Mesenteric fat pad (tissue), 1 donor: ENCODE measurements around the gene PHEX. TPM values are rescaled to one million over a fixed set of nuclear protein-coding genes. Genes with fewer than 3 reads are reported as not detected.
"Not testable (repeated sequence)": the region's sequence is repeated elsewhere in the genome, so short reads cannot be mapped to it uniquely, and the experiment has no call there.

Experiments
- DNase-seq: peaks from one replicate; pipeline ENCODE4 v3.0.0-alpha.2; 2020; ENCODE audit warnings: low spot score
- total RNA-seq: library from RNA; stranded (reverse); fragmentation: NEBNext Ultra II Directional; extraction: Animal tissue kit (Norgen Biotek cat#: 25700); gene quantifications from one replicate; pipeline ENCODE4 v1.2.1, GENCODE V29; 2021
- donor health status: DM: yes; HTN: yes; CAD: no.

PHEX gene
- total RNA-seq, 1 donor from 2014 or later = 0.45 TPM

DNA sequence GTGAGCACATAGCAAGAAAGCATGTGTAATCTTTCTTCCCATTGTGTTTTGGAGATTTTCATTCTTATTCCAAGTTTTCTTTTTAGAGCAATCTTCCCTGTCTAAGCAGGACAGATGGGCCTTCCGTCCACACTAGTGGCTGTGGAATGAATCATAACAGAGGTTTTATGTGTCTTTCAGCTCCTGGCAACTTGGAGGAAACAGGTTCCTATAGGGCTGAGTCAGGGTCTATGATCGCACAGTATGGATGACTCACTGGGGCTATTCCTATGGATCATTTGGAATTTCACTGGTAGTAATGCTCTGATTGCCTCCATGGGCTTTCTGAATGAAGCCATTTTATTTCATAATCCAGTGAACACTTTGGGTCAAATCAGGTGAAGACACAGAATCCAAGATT lies 188.8 kb downstream of the PHEX start:
- DNase-seq = no peak

DNA sequence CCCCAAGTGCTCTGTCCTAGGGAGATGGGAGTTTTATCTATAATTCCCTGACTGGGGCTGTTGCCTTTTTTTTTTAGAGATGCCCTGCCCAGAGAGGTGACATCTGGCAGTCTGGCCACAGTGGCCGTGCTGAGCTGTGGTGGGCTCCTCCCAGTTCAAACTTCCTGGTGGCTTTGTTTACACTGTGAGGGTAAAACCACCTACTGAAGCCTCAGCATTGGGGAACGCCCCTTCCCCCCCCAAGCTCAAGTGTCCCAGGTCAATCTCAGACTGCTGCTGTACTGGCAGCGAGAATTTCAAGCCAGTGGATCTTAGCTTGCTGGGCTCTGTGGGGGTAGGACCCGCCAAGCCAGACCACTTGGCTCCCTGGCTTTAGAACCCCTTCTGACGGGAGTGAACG lies 202.3 kb downstream of the PHEX start:
- no peak for DNase-seq

DNA sequence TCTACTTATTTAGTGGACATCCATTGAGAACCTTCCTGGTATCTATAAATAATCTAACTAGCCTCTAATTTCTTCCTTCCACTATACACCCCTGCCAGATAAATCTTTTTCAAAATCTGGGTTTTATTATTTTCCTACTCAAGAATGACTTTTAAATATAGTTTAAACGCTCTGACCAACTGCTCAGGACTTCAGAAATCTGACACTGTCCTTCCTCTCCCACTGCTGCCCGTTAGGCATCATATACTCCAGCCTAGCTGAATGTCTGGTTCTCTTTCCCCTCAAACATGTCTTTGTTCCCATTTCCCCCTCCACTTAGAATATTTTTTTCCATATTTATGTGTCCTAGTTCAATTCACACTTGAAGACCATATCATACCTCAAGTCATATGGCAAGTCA lies 205.4 kb downstream of the PHEX start:
- DNase-seq = no peak

DNA sequence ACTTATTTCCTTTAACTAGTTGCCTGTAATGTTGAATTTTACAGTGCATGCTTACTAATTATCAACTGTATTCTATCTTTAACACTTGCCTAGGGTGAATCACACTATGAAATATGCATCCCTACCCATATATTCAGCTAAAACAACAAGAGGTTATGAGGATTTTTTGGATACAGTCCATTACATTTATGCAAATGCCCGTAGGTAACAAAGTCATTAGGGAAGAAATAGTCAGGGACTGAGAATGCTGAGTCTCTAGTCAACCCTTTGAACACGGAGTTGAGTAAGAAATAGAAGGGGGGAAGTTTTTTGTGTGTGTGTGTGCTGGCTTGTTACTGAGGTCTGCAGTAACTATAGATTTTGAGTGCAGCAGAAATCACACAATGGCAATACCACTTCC lies 214.5 kb downstream of the PHEX start:
- no peak for DNase-seq

DNA sequence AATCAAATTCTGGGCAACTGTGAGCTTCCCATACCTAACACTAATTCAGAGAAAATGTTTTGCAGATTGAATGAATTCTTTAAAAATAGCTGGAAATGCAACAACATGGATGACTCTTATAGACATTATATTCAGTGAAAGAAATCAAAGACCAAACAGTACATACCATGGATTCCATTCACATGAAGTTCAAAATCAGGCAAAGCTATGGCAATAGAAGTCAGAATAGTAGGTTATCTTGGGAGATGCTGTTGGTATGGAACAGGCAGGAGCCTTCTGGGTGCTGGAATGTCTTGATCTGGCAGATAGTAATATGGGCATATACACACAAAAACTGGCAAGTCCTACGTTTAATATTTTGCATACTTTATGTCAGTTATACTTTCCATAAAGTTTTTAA lies 215.0 kb downstream of the PHEX start:
- DNase-seq = no peak

DNA sequence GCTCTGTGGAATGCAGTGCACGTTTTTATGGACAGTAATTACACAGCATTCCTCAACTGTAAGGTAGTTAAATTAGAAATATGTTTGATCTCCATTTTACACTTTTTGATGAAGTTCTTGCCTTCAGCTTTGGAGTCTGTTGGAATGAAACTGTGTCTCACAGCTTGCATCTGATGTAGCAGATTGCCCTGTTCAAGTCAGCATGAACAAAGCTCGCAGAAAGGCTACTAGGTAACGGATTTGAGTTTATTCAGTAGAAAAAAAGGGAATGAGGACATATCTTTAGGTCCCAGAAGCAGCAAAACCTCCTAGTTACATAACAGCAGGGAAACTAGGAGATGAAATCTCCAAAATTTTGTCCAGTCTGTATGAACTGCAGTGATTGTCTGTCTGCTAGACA lies 216.3 kb downstream of the PHEX start:
- no peak for DNase-seq

DNA sequence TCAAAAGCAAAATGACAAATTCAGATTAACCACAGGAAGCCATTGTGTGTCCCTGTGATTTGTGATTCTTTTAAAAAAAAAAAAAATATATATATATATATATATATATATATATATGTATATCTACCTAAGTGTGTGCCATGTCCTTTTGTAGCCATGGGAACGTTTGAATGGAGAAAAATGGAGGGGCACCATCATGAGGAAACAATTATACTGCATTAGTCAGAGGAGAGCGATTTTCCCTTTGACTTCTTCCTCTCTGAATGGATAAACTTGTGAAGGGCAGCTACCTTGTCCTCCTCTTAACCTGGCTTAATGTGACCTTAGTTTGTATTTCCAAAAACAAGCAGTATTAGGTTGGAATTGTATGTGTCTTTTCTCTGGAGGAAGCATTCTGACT lies 217.2 kb downstream of the PHEX start:
- DNase-seq = no peak

DNA sequence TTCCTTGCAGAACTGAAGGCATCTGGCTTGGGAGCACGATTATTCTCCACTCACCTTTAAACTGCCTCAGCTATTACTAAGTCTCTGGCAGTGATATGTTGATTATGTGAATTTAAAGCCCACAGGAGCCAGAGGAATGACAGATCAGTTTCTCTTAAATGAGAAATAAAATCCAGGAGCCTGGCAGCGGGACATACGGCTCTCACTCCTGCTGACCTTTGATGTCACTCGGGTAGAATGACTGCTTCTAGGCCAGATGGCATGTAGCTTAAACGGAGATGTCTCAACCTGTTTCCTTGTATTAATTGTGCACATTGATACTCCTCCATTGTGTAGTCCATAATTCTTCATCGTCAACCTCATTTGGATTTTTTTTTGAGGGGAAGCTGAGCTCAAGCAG lies 236.6 kb downstream of the PHEX start:
- DNase-seq = no peak

DNA sequence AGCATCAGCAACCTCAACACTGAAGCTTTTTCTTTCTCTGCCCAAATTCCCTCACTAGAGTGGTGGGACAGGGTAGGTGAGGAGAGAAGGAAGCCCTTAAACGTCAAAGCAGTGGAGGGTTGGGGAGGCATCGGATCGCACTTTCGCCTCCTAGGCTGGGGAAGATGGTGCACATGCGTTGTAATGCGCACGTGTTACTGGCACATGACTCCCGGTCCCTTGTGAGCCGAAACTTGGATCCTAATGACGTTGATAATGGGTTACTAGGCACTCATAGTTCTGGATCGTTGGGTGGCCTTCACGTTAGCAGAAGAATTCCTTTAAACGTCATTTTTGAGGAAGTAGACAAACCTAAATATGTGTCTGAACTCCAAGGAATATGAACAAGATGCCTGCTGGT lies 240.5 kb downstream of the PHEX start, which contains the start of gene CBLL2:
Gene CBLL2 (plus strand): TSS at position 301 of the 400 bp plus-strand sequence. CDS start 79 bp downstream, at position 380.
- DNase-seq = no peak

DNA sequence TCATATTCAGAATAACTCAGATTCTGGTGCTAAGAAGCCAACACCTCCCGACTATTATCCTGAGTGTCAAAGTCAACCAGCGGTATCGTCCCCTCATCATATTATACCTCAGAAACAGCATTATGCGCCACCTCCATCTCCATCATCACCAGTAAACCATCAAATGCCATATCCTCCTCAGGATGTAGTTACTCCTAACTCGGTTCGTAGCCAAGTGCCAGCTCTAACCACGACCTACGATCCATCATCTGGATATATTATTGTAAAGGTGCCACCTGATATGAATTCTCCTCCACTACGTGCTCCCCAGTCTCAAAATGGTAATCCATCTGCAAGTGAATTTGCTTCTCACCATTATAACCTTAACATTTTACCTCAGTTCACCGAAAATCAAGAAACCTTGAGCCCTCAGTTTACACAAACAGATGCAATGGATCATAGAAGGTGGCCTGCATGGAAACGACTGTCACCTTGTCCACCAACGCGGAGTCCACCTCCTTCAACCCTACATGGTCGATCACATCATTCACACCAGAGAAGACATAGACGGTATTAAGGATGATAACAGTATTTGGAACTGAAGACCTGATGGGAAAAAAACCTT lies 241.7 kb downstream of the PHEX start:
- no peak for DNase-seq

DNA sequence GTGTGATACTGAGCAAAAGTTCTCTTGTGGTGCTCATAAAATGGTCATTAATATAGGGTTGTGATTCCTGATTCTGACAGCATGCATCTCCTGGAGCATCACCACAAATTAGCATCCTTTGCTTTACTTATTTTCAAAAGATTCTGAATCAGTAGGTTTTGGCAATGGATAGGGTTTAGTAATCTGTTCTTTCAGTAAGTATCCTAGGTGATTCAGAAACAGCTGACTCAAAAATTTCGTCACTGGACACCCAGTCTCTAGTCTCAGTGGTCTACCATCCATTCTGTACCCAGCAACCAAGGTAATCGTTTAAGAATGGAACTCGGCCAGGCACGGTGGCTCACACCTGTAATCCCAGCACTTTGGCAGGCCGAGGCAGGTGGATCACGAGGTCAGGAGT lies 244.7 kb downstream of the PHEX start:
- no peak for DNase-seq

DNA sequence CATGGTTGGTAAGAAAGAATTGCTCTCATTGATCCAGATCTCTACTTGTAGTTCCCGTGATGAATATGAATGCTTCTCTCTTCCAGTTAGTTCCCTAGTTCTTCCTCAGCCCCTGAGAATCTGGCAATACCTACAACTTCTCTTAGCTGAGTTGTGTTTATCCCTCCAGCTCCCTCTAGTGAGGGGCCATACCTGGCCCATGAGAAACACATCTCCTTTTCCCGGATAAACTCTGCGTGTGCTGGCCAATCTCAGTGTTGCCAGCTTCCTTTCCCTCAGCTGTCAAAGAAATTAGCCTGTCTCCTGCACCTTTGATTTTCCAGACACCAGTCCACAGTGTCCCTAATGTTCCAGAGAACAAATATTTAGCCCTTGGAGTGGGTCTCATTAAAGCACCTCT lies 246.2 kb downstream of the PHEX start:
- DNase-seq = no peak

DNA sequence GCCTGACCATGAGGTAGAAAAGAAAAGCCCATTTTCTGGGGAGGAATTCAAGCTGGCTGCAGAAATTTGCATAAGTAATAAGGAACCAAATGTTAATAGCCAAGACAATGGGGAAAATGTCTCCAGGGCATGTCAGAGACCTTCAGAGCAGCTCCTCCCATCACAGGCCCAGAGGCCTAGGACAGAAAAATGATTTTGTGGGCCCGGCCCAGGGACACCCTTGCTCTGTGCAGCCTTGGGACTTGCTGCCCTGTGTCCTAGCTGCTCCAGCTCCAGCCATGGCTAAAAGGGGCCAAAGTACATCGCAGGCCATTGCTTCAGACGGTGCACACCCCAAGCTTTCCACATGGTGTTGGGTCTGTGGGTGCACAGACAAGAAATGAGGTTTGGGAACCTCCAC lies 257.1 kb downstream of the PHEX start:
- DNase-seq = not testable (repeated sequence)

DNA sequence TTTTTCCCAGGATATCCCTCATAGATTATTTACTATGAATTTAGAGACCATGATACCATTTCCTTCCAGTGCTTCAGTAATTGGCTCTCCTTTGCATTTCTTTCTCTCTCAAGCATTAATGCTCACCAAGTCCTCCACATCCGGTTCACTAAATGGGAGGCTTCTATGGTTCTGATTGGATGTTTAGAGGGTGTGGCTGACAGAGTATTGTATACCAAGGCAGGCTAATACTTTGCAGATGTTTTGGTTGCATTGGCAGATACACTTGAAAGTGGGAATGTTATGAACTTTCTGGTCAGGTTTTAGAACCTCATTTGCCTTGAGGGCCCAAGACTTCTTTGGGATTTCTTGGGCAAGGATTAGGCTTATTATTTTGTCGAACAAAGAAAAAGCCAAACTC lies 264.7 kb downstream of the PHEX start:
- no peak for DNase-seq

DNA sequence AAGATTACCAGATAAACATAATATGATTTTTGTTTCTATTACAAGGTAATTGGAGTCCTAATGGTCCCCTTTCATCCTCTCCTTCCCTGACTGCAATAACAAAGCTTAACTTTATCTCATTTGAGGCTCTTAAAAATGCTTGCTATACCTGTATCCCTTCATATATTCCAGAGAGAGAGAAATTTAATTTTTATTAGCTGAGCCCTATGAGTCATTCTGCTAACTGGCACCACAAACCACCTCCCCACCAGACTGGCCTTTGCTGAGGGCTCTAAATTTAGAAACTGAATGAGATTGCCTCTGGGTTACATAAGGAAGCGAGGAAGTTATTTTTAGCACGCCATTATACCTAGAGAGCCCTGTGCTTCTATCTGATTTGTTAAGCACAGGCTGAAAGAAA lies 268.0 kb downstream of the PHEX start:
- DNase-seq = no peak

Other genes with a start within 250 kb of the PHEX start
- gene MBTPS2, start 192.7 kb upstream of the PHEX start, total RNA-seq = 14.8 TPM
- 2.2 TPM for gene YY2, start 176.3 kb upstream of the PHEX start, total RNA-seq
- gene SMS, start 91.6 kb upstream of the PHEX start, total RNA-seq = 41.8 TPM
- not detected for gene CBLL2, start 240.6 kb downstream of the PHEX start, total RNA-seq